Posterior cingulate gyrus (tissue), 11 donors: ENCODE measurements around the gene CC2D1A.
A peak's percentile ranks its signal among the peaks of the same experiment; 100 is the strongest.
"Not testable (repeated sequence)": the region's sequence is repeated elsewhere in the genome, so short reads cannot be mapped to it uniquely, and the experiment has no call there.

ENCODE experiments used
- DNase-seq, 10 donors: peaks; one replicate each; pipeline versions ENCODE4 v3.0.0 to v3.0.0-alpha.2; 2020 to 2021; ENCODE audit warnings: mixed read lengths in 3 of 10
- intact Hi-C: fragments of 100-400 bp; cut with DNase I; formaldehyde crosslinking; loops from one replicate; pipeline ENCODE4 v1.15.1; 2023

CC2D1A gene

GRCh38 chr19:13899912-13900584, 6.0 kb upstream of the CC2D1A start:
- intact Hi-C loops = loop anchor here (10.0 kb wide), 1 partner anchor 55 kb away; the partner anchor contains the start of gene DCAF15
- no peak for DNase-seq

GRCh38 chr19:13902993-13903555, 2.9 kb upstream of the CC2D1A start:
- DNase-seq = no peak
- intact Hi-C loops = loop anchor here (10.0 kb wide), 1 partner anchor 52 kb away; the partner anchor contains the start of gene DCAF15

- DNase-seq = no peak
- intact Hi-C loops = loop anchor here (10.0 kb wide), 1 partner anchor 48 kb away; the partner anchor contains the start of gene DCAF15
These were observed 512 bp downstream of the CC2D1A start for GRCh38 chr19:13906521-13906904.

GRCh38 chr19:13906910-13907309, 909 bp downstream of the CC2D1A start:
- DNase-seq = no peak
- intact Hi-C loops = loop anchor here (10.0 kb wide), 1 partner anchor 48 kb away; the partner anchor contains the start of gene DCAF15

- DNase-seq = no peak
- intact Hi-C loops = loop anchor here (10.0 kb wide), 1 partner anchor 46 kb away; the partner anchor contains the start of gene DCAF15
These were observed 2.7 kb downstream of the CC2D1A start for GRCh38 chr19:13908674-13909073.

GRCh38 chr19:13909430-13909829, 3.4 kb downstream of the CC2D1A start:
- intact Hi-C loops = loop anchor here (10.0 kb wide), 1 partner anchor 45 kb away; the partner anchor contains the start of gene DCAF15
- DNase-seq = no peak

GRCh38 chr19:13913352-13913751, 7.4 kb downstream of the CC2D1A start:
- no peak for DNase-seq
- intact Hi-C loops = no loop called here

GRCh38 chr19:13914777-13915176, 8.8 kb downstream of the CC2D1A start:
- DNase-seq = no peak
- intact Hi-C loops = no loop called here

- intact Hi-C loops = no loop called here
- no peak for DNase-seq
These were observed 11.9 kb downstream of the CC2D1A start for GRCh38 chr19:13917888-13918406.

GRCh38 chr19:13918726-13919411, 12.9 kb downstream of the CC2D1A start:
- no peak for DNase-seq

GRCh38 chr19:13920524-13920923, 14.5 kb downstream of the CC2D1A start:
- no peak for DNase-seq
- intact Hi-C loops = no loop called here

More at GRCh38 chr19:13918726-13919411, 12.9 kb downstream of the CC2D1A start:
- intact Hi-C loops = no loop called here

- intact Hi-C loops = no loop called here
- peak in 5 of 10 donors; percentile 37 to 78 (median 53) for DNase-seq
These were observed 15.1 kb downstream of the CC2D1A start for GRCh38 chr19:13920940-13921747.

GRCh38 chr19:13922118-13922517, 16.1 kb downstream of the CC2D1A start:
- not testable (repeated sequence) for DNase-seq

GRCh38 chr19:13923194-13923987, 17.4 kb downstream of the CC2D1A start:
- intact Hi-C loops = no loop called here
- no peak for DNase-seq

More at GRCh38 chr19:13922118-13922517, 16.1 kb downstream of the CC2D1A start:
- intact Hi-C loops = not testable (repeated sequence)

- intact Hi-C loops = no loop called here
- DNase-seq = no peak
These were observed 20.0 kb downstream of the CC2D1A start for GRCh38 chr19:13926010-13926409.

GRCh38 chr19:13926715-13927114, 20.7 kb downstream of the CC2D1A start:
- DNase-seq = no peak
- intact Hi-C loops = no loop called here

- intact Hi-C loops = no loop called here
These were observed 23.3 kb downstream of the CC2D1A start for GRCh38 chr19:13929340-13929739.

GRCh38 chr19:13929956-13930355, 24.0 kb downstream of the CC2D1A start:
- intact Hi-C loops = no loop called here
- no peak for DNase-seq

More at GRCh38 chr19:13929340-13929739, 23.3 kb downstream of the CC2D1A start:
- no peak for DNase-seq

GRCh38 chr19:13930402-13930801, 24.4 kb downstream of the CC2D1A start:
- DNase-seq = no peak
- intact Hi-C loops = no loop called here
